HepG2 (cell line): ENCODE measurements around the gene HOXC5. TPM values are rescaled to one million over a fixed set of nuclear protein-coding genes. Genes with fewer than 3 reads are reported as not detected.

ENCODE experiments used
- ATAC-seq: fragments of 200-7000 bp; cut with Tn5 transposase; 3 replicates; pipeline ENCODE4 v1.9.1; 2020; ENCODE audit warnings: mild to moderate bottlenecking, moderate library complexity
- BruUV-seq: library from RNA; stranded (reverse); fragments of 400-500 nt; replicated peaks from 2 replicates; lab custom pipeline; 2021; lab: Mats Ljungman, UMichigan
- CTCF ChIA-PET: fragments of 300-600 bp; formaldehyde crosslinking; extraction: SDS; loops from one replicate; lab custom pipeline; 2021; ENCODE audit warnings: low total read pairs, inconsistent platforms, low intra/inter-chr PET ratio; lab: Yijun Ruan, JAX
- POLR2A ChIA-PET: fragments of 350-600 bp; sonication (Branson Sonifier 250); formaldehyde crosslinking; loops from one replicate; lab custom pipeline; 2020; ENCODE audit warnings: antibody characterized with exemption, inconsistent platforms; lab: Yijun Ruan, JAX
- DNase-seq: peaks from one replicate; pipeline ENCODE4 v3.0.0-alpha.2; 2015; ENCODE audit warnings: low spot score
- FAIRE-seq: peaks from 3 replicates; lab custom pipeline; 2011; peaks lifted over from hg19 to GRCh38; lab: Jason Lieb, UNC
- H2AFZ ChIP-seq: one replicate; pipeline ENCODE4 v1.6.1; 2011; ENCODE audit warnings: low read length, inconsistent platforms
- H3K27ac ChIP-seq: fragments of 300-600 bp; 3 replicates; pipeline ENCODE4 v1.8.0; 2011; ENCODE audit warnings: mixed run types, mild to moderate bottlenecking, mixed read lengths, low read length, inconsistent platforms; ENCODE audit not compliant: insufficient read depth; ENCODE audit errors: extremely low read length
- H3K27me3 ChIP-seq, 2 experiments: fragments of 200-600 bp in 1 of 2; 2 replicates in 1 of 2; 3 replicates in 1 of 2; pipeline versions ENCODE4 v1.6.0 to v1.8.0; 2011; ENCODE audit warnings: low read length in 2 of 2, mild to moderate bottlenecking in 2 of 2, moderate library complexity in 2 of 2, inconsistent platforms in 1 of 2; ENCODE audit not compliant: insufficient read depth in 2 of 2, control insufficient read depth in 1 of 2
- H3K36me3 ChIP-seq, 2 experiments: fragments of 200-600 bp in 1 of 2; replicated peaks in 1 of 2; 2 replicates in 1 of 2; 3 replicates in 1 of 2; pipeline versions ENCODE4 v1.5.1 to v1.8.0; 2011; ENCODE audit warnings: low read length in 2 of 2, inconsistent platforms in 1 of 2; ENCODE audit not compliant: insufficient read depth in 2 of 2, control insufficient read depth in 1 of 2
- H3K4me1 ChIP-seq: 2 replicates; pipeline ENCODE4 v1.5.1; 2012; ENCODE audit warnings: low read length, inconsistent platforms; ENCODE audit not compliant: insufficient read depth
- H3K4me2 ChIP-seq: 2 replicates; pipeline ENCODE4 v1.6.0; 2011; ENCODE audit warnings: low read depth, low read length, inconsistent platforms
- H3K4me3 ChIP-seq, 3 experiments: fragments of 200-600 bp in 1 of 3; sonication (generic), shearing (Covaris generic) in 1 of 3; replicated peaks in 1 of 3; 2 replicates each; pipeline ENCODE4 v1.5.1; 2011 to 2016; ENCODE audit warnings: low read length in 3 of 3, inconsistent platforms in 2 of 3, low read depth in 2 of 3, mild to moderate bottlenecking in 2 of 3, control low read depth in 1 of 3, mixed read lengths in 1 of 3; ENCODE audit not compliant: insufficient read depth in 1 of 3
- H3K79me2 ChIP-seq: one replicate; pipeline ENCODE4 v1.6.1; 2011; ENCODE audit warnings: low read length, inconsistent platforms; ENCODE audit not compliant: insufficient read depth
- H3K9ac ChIP-seq: 2 replicates; pipeline ENCODE4 v1.6.0; 2011; ENCODE audit warnings: mild to moderate bottlenecking, low read depth, low read length, inconsistent platforms; ENCODE audit not compliant: insufficient read depth
- H3K9me3 ChIP-seq: 2 replicates; pipeline ENCODE4 v1.5.1; 2012; ENCODE audit warnings: mild to moderate bottlenecking, low read length
- H4K20me1 ChIP-seq: 2 replicates; pipeline ENCODE4 v1.6.0; 2011; ENCODE audit warnings: inconsistent platforms, mild to moderate bottlenecking, low read length, moderate library complexity; ENCODE audit not compliant: insufficient read depth
- HDAC1 ChIP-seq: sonication (generic); formaldehyde crosslinking; IDR thresholded peaks from 2 replicates; pipeline ENCODE4 v1.5.1; 2020; ENCODE audit warnings: mild to moderate bottlenecking, missing genetic modification reagents
- HNRNPK ChIP-seq: fragments of 200-400 bp; formaldehyde crosslinking; IDR thresholded peaks from 2 replicates; pipeline ENCODE4 v1.6.1; 2018; ENCODE audit warnings: low read length, low read depth, moderate library complexity, mild to moderate bottlenecking; ENCODE audit not compliant: poor library complexity, severe bottlenecking
- PITX1 ChIP-seq: sonication (generic); formaldehyde crosslinking; IDR thresholded peaks from 2 replicates; pipeline ENCODE4 v1.5.1; 2020; ENCODE audit warnings: mild to moderate bottlenecking, missing genetic modification reagents
- WGBS: methylation state at CpG from one replicate; pipeline ENCODE4 v1.1.6; 2017; ENCODE audit warnings: low lambda C conversion rate; 5-methylcytosine and 5-hydroxymethylcytosine counted together
- in situ Hi-C: cut with HindIII; loops from 2 replicates; pipeline ENCODE4 v1.10.0; 2017; ENCODE audit warnings: low pct_unique_long_range_greater_than_20kb; ENCODE audit not compliant: extremely low pct_ligation_motif_present
- intact Hi-C: fragments of 100-400 bp; cut with micrococcal nuclease; formaldehyde crosslinking; loops from one replicate; pipeline ENCODE4 v1.10.0; 2022; ENCODE audit not compliant: unreplicated experiment
- polyA plus RNA-seq, 8 experiments: library from polyadenylated mRNA; depleted of rRNA in 3 of 8; stranded (reverse) in 7 of 8; unstranded in 1 of 8; fragments of >200 nt; fragmentation: Illumina TruSeq in 4 of 8; extraction: Trizol in 4 of 8; gene quantifications; 2 replicates each; pipeline versions ENCODE4 v1.2.1 to v1.2.3, GENCODE V29; 2011 to 2016; ENCODE audit warnings: low read depth in 4 of 8, missing spikeins in 1 of 8, mixed read lengths in 1 of 8; ENCODE audit not compliant: insufficient read depth in 1 of 8
- total RNA-seq, 5 experiments: library from RNA; depleted of rRNA; stranded (reverse); fragments of >200 nt; fragmentation: Illumina TruSeq; extraction: Trizol; gene quantifications; 2 replicates each; pipeline ENCODE4 v1.2.3, GENCODE V29; 2016; ENCODE audit warnings: low read depth in 1 of 5
- TF ChIP-seq, protein P1 (sequence below): sonication (generic); formaldehyde crosslinking; IDR thresholded peaks from 2 replicates; pipeline ENCODE4 v1.4.0; 2020; ENCODE audit warnings: missing genetic modification reagents
- TF ChIP-seq, protein P2 (sequence below): sonication (generic); formaldehyde crosslinking; IDR thresholded peaks from 2 replicates; pipeline ENCODE4 v1.5.1; 2020; ENCODE audit warnings: missing genetic modification reagents, mild to moderate bottlenecking, borderline replicate concordance
- TF ChIP-seq, protein P3 (sequence below): sonication (generic); formaldehyde crosslinking; conservative IDR thresholded peaks from 2 replicates; pipeline ENCODE4 v1.8.0; 2022; ENCODE audit warnings: mild to moderate bottlenecking, moderate library complexity, missing genetic modification reagents

The HOXC5 gene
- total and polyA plus RNA-seq, 2 of the 13 experiments (the other 11 are each of a cell fraction or from before 2014, with no cell fraction given), result not detected

DNA sequence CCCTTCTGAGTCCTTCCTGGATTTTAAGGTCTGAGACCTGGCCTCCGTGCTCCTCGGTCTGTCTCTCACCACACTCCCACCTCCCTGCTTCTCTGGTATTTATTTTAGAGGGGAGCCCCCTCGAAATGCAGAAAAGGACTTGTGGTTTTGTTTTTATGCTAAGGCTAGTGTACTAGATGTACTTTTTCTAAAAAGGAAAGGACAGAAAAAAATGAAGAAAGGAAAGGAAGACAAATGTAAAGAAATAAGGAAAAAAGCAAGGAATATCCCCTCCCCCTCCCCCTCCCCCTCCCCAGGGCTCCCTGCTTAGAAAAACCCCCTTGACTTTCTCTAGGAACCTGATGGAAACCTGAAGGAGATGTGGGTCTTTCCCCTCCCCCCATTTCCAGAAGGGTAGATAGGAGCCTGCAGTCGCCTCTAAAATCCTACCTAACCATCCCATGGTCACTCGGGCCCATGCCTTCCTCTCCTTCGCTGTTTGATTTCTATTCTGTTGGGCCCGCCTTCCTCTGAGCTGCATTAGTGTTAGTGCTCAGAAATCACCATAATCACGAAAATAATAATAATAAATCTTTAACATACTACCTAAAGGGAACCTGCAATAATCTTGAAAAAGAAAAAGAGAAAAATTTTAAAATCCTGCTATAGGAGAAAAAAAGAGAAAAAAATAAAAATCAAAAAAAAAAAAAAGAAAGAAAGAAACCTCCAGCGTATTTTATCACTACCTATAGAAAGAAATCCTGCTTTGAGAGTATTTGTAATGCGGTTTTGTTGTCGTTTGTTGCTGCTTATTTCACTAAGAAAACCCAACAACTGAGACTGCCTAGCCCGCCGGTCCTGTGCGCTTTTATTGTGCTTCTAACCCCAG lies 21.0 kb upstream of the HOXC5 start:
- intact Hi-C loops, result no loop called here
- Histone ChIP-seq H3K36me3 (no peaks in the 10 kb centered on the region), H3K4me1 (peaks cover 16% of the 10 kb centered on the region), H3K9ac (no peak overlapping the region), H3K79me2 (no peaks in the 10 kb centered on the region), H3K4me3 (no peak overlapping the region), H3K27ac (no peak overlapping the region), H3K4me2 (no peak overlapping the region; the same call in 1 of the 2 replicates), H2AFZ (no peak overlapping the region), H3K27me3 (peaks cover 21 to 84% of the 10 kb centered on the region in 2 experiments), H4K20me1 (no peaks in the 10 kb centered on the region), H3K9me3 (no peaks in the 10 kb centered on the region)
- BruUV-seq, result no TSS peak
- ATAC-seq (no peak), DNase-seq (no peak), FAIRE-seq (no peak)
- WGBS, result 17% methylated on average over 14 of the region's 14 CpGs
- ChIA-PET POLR2A (no interaction called here), CTCF (no interaction called here)
- in situ Hi-C loops, result loop anchor here (10.0 kb wide), 1 partner anchor 353 kb away; the partner anchor contains the start of gene GPR84
- no peak for TF ChIP-seq PITX1 (CRISPR knock-in tag)
- TF ChIP-seq, protein P1, sequence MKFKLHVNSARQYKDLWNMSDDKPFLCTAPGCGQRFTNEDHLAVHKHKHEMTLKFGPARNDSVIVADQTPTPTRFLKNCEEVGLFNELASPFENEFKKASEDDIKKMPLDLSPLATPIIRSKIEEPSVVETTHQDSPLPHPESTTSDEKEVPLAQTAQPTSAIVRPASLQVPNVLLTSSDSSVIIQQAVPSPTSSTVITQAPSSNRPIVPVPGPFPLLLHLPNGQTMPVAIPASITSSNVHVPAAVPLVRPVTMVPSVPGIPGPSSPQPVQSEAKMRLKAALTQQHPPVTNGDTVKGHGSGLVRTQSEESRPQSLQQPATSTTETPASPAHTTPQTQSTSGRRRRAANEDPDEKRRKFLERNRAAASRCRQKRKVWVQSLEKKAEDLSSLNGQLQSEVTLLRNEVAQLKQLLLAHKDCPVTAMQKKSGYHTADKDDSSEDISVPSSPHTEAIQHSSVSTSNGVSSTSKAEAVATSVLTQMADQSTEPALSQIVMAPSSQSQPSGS (CRISPR knock-in tag), result no peak
- TF ChIP-seq HDAC1 (CRISPR knock-in tag), result no peak
- TF ChIP-seq, protein P2, sequence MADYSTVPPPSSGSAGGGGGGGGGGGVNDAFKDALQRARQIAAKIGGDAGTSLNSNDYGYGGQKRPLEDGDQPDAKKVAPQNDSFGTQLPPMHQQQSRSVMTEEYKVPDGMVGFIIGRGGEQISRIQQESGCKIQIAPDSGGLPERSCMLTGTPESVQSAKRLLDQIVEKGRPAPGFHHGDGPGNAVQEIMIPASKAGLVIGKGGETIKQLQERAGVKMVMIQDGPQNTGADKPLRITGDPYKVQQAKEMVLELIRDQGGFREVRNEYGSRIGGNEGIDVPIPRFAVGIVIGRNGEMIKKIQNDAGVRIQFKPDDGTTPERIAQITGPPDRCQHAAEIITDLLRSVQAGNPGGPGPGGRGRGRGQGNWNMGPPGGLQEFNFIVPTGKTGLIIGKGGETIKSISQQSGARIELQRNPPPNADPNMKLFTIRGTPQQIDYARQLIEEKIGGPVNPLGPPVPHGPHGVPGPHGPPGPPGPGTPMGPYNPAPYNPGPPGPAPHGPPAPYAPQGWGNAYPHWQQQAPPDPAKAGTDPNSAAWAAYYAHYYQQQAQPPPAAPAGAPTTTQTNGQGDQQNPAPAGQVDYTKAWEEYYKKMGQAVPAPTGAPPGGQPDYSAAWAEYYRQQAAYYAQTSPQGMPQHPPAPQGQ (CRISPR knock-in tag), result no peak
- TF ChIP-seq, protein P3, sequence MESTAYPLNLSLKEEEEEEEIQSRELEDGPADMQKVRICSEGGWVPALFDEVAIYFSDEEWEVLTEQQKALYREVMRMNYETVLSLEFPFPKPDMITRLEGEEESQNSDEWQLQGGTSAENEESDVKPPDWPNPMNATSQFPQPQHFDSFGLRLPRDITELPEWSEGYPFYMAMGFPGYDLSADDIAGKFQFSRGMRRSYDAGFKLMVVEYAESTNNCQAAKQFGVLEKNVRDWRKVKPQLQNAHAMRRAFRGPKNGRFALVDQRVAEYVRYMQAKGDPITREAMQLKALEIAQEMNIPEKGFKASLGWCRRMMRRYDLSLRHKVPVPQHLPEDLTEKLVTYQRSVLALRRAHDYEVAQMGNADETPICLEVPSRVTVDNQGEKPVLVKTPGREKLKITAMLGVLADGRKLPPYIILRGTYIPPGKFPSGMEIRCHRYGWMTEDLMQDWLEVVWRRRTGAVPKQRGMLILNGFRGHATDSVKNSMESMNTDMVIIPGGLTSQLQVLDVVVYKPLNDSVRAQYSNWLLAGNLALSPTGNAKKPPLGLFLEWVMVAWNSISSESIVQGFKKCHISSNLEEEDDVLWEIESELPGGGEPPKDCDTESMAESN (CRISPR knock-in tag), result no peak
- TF ChIP-seq HNRNPK, result peak; percentile 41
